Umbilical cord (tissue), 2 donors: ENCODE data around the gene NUP62. TPM values are rescaled to one million over a fixed set of nuclear protein-coding genes. Genes with fewer than 3 reads are reported as not detected.
A peak's percentile ranks its signal among the peaks of the same experiment; 100 is the strongest.
"Not testable (repeated sequence)": the region's sequence is repeated elsewhere in the genome, so short reads cannot be mapped to it uniquely, and the experiment has no call there.

Experiments
- DNase-seq: peaks from one replicate; pipeline ENCODE4 v3.0.0-alpha.2; 2015; ENCODE audit warnings: low spot score
- total RNA-seq: library from RNA; depleted of rRNA; stranded (reverse); fragments of >200 nt; gene quantifications from one replicate; pipeline ENCODE4 v1.2.3, GENCODE V29; 2014; ENCODE audit warnings: low replicate concordance; ENCODE audit not compliant: insufficient read depth

The NUP62 gene
- total RNA-seq, 1 donor from 2014 or later: 15.4 TPM

DNA sequence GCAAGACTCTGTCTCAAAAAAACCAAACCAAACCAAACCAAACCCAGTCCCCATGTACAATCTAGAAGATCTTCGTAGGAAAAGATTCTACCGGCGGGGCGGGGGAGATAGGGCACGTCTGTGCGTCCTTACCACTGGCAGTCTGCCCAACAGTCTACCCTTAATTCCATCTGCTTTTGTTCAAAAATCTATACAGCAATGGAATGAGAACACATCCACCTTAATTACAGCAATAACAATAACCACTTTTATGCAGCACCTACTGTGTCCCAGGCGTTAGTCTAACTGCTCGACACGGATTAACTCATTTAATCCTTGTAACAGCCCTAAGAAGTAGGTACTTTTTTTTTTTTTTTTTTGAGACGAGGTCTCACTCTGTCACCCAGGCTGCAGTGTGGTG is 2.8 kb downstream of the NUP62 start:
- no peak for DNase-seq

DNA sequence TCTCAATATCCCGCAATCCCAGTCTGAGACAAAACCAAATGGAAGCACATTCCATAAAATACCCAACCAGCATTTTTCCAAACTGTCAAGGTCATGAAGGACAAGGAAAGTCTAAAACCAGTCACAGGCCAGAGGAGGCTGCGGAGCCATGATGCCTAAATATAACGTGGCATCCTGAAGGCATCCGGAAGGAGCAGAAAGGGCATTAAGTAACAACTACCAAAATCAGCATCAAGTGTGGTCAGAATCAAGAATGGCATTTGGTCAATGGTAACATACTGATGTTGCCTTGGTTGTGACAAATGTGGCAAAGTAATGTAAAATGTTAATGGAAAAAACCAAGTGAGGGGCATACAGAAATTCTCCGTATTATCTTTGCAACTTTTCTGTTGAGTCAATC is 3.8 kb downstream of the NUP62 start:
- no peak for DNase-seq

DNA sequence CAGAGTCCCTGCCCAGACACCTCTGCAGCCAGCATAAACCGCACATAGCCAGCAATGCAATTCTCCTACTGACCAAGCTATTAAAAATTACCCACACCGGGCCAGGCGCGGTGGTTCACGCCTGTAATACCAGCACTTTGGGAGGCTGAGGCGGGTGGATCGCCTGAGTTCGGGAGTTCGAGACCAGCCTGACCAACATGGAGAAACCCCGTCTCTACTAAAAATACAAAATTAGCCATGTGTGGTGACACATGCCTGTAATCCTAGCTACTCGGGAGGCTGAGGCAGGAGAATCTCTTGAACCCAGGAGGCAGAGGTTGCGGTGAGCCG is 4.5 kb downstream of the NUP62 start:
- DNase-seq: not testable (repeated sequence)

DNA sequence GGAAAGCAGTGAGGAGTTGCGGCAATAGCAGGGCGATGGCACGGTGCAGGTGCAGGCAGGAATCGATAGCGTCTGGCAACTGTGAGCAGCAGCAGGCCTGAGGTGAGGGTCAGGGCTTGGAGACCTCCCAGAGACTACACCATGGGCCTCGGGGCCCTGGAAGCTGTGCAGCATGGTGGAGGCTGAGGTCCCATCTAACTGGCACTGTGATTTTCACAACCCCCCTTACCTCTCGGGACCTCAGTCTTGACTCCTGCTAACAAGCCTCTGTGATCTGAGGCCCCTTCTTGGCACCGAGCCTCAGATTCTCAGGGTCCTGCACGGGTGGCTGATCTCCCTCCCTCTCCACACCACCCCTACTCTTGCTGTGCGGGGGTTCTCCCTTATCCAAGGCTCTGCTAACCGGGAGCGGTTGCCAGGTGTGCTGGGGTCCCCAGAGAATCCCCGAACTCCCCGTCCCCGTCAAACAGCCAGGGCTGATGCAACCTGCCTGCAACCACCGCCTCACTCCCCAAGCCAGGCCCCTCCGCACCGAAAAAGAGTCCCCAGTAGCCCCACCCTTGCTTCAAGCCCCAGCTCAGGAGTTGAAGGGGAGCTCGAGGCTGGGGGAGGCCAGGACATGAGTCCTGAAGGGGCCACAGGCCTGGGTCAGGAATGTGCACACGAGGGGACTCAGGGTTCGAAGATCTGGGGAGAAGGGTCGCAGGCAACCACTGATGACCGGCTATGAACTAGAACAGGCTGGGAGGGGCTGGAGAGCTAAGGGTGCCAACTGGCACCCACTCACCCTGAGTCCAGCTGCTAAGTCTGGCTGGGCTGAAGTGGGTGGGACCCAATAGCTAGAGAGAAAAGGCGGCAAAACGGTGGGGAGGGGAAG is 5.1 kb downstream of the NUP62 start:
- no peak for DNase-seq

DNA sequence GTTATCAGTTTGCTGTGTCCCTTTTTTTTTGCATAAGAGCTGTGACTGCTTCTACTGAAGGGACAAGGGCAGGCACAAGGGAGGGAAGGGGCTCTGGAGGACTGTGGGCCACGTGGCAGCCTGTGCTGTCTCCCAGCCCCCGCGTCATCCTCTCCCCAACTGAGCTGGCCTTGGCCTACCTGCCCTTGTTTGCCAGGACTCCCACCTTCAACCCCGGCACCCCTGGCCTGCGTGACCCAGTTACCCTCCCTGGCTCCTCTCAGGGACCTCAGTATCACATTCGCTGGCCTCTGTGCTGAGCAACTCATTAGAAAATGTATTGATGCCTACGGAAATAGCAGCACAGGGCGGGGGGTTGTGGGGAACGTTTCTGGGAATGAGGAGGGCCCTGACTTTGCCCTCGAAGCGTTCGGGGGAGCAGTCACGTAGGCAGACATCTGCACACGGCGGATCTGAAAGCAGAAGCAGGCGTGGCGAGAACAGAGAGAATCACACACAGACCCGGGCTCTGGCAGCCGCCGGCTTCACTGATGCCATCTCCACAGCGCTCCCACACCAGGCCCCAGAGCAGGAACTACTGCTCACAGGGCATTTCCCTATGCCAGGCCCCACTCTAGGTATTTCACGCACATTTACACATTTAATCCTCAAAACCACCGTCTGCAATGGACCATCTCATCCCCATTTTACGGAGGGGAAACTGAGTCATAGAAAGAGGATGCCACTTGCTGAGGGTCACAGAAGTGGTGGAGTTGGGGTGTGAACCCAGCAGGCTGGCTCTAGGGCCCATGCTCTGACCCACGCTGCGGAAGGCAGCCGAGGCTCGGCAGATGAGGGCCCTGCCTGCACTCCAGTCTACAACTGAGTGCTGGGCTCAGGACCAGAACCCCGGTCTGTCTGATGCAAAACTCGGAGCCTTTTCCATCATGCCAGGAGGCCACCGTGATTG is 6.0 kb downstream of the NUP62 start:
- DNase-seq: no peak

DNA sequence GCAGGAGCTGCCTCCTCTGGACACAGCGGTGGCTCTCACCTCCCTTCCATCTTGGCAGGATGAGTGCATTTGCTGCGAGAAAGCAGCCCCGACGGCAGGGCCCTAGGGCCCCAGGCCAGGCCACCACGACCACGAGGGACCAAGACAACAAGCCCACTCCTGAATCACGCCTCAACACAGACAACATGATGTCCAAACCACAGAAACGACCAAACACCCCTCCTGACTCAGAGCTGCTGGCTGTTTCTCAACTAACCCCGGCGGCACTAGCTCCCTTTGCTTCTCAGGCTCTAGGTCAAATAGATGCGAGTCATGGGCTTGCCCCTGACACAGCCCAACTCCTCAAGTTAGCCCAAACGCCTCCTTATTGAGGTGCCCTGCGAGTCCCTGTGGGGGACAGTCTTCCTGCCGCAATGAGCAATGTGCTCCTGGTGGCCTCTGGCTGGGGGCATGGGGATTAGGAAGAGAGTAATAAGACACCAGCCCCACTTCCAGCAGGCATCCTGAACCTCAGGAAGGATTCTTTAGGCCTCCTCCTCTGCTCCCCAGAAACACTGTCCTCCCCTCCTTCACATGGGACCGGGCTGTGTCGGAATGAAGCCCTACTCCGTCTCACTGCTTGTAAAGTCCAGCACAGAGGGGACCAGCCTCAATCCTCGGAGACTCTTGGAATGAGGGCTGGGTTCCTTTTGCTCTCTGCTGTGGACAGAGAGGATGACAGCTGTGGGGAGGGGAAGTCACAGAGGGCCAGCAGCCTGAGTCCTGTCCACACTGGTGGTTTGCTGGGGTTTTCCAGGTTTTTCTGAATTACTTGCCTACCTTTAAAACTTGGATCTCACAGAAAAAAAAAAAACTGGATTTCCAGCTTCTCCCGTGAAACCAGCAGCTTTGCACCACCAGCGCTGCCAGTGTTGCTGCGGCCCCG is 7.2 kb downstream of the NUP62 start:
- no peak for DNase-seq

DNA sequence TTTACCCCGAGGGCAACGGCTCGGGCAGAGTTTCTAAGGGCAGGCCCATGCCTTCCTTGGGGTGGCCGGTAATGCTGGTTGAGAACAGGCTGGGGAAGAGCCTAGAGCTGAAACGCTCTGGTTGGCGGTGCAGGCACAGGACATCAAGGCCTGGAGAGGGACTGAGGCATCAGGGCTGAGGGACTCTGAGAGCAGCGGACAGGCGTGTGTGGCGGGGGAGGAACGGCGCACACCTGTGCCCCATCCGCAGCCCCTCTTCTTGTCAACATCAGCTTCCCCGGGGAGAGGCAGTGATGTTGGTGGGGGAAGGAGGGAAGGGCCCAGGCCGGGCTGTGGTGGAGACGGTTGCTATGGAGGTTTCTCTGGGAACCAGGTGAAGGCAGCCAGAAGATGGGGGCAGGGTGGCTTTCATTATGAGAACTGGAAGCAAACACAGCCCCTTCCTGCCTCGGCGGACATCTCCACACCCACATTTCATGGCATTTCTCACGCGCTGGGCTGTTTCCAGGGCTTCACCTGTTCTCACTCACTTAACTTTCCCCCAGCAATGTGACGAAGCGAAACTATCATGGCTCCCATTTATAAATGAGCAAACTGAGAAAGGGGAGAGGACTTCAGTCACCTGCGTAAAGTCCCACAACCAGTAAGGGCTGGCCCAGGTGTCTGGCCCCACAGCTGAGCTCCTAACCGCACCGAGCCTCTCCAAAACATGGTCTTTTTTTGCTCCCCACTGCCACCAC is 8.5 kb downstream of the NUP62 start:
- DNase-seq: no peak

DNA sequence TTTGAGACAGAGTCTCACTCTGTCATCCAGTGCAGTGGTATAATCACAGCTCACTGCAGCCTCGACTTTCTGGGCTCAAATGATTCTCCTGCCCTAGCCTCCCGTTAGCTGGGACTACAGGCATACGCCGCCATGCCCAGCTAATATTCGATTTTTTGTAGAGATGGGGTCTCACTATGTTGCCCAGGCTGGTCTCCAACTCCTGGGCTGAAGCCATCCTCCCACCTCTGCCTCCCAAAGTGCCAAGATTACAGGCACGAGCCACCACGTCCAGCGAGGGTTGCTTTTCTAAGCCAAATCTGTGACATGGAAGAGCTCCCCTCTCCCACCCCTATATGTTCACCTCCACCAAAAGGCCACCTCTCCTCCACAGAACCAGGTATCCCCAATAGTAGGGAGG is 11.2 kb downstream of the NUP62 start:
- no peak for DNase-seq

DNA sequence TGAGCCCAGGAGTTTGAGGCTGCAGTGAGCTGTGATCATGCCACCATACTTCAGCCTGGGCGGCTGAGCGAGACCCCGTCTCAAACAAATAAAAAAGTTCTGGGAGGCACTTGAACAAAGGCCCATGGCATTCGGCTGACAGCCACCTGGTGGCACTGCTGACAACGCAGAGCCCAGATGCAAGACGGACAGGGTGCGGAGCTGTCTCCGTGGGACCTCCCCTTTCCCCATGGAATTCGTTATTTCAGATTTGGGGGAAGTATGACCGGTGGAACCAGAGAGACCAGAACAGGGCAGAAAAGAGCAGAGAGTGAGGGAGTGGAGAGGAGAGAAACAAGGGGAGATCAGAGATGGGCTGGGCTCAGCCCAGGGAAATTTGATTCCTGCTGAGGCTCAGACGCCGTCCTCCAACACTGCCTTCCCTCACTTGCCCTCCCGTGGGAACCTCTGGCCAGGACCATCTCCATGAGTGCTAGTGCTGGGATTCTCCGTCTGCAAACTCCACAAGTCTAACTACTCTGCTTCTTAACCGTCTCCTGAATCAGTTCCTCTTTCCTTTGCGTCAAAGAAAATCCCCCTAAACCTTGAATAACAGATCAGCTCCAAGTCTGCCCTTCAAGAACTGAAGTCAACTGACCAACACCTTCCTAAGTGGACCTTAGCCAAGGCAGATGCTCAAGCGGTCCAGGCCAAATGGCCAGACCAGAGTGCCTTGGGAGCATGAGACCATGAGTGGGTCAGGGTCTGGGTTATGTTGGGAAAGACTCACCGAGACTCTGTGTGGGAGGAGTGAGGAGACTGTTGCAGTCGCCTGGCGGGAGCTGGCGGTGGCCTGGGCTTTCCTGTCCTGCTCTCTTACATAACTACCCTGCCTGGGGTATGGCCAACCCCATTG is 12.2 kb downstream of the NUP62 start:
- DNase-seq: peak; percentile 48

DNA sequence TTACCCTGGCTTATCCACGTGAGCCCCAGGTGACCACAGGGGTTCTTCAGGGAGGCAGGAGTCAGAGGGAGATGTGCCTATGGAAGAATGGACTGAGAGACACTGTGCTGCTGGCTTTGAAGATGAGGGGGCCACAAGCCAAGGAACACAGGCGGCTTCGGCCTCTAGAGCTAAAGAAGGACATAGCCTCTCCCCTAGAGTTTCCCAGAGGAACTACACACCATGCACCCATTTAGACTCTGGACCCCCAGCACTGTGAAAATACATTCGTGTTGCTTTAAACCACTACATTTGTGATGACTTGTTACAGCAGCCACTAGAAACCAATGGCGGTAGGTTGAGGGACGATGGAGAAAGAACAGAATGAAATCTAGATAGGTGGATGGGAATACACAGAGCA is 14.0 kb downstream of the NUP62 start:
- DNase-seq: no peak

DNA sequence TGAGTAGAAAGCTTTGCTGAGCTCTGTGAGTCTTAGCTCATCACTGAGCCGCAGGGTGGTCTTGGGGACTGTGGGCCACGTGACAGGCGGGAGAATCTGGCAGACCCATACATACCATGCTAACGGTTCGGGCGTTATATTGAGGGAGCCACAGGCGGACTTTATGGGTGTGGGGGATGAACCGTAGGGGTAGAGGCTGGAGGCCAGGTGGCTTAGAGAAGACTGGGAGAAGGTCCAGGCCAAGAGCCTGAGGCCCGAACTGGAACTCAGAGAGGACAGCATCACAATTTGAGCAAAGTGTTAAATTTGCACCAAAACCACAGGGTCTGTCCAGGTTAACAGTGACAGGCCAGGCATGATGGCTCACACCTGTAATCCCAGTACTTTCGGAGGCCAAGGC is 15.6 kb downstream of the NUP62 start:
- DNase-seq: no peak

DNA sequence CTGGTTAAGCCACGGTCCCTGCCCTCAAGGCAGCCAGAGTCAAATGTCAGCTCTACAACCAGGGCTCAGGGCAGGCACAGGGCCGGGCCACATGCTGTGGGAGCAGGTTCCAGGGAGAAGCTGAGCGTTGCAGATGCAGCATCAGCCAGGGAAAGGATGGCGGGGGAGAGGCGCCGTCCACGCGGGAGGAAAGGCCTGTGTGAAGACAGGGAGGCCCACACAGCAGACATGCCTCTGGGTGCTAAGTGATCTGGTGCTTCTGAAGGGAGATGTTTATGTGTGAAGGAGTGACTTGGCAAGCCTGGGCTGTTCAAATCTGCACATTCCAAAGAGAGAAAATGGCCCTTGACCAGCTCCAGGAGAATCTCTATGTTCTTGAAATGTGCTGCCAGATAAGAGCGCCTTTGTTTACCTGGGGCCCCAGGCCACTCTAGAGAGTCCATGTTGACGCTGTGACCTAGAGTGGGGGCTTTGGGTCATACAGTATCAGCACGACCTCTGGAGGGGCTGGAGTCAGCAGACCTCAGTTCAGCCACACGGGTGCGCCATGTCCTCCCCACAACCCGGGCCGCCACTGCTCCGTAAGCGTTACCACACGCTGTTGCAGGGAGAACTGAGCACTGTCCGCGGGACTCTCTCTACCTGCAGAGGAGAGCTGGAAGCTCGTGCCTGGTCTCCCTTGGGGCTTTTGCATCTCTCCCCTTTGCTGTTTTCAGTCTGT is 16.2 kb downstream of the NUP62 start:
- DNase-seq: no peak

DNA sequence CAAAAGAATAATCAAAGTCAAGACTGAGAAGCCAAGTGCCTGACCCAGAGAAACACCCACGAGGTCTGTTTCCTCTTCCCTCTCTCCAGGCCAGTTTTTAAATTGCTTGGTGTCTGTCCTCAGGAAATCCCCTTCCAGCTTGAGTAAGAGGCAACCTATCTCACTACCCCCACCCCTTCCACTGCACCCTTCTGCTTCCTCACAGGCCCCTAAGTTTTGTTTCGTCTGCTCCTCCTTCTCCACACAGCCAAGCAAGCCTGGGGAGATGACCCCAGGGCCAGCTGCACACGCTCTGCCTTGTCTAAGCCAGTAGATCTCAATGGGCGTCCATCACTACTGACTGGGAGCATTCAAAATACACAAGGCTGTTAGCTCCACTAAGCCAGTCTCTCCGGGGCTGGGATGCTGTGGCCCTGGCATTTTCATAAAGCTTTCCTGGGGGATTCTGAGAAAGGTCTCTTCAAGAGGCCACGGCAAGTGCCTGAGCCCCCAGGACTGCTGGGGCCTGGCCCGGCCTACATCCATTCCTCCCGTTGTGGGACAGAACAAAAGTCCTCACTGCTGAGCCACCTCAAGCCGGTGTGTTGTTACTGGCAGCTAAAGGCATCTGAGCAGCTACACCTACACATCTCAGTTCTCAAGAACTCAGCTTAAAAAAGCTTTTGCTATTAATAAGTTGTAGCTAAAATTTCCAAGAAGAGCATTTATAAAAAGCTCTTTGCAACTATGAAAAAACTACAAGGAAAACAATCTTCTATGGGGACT is 17.7 kb downstream of the NUP62 start:
- DNase-seq: no peak

DNA sequence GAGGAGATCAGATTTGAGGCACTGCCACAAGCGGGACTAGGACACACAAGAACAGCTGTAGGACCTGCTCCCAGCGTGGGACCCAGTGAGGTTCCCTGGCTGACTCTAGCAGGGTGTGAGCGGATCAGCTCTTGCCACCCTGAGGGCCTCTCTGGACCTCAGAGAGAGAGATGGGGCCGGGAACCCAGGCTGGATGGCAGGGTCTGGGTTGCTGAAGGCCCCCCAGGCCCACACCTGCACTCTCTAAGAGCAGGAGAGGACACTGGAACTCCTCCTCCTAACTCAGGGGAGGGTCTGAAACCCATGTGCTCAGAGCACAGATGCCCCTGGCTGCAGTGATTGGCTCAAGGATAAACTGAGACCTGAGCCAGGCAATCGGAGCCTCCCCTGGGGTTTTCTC is 19.1 kb downstream of the NUP62 start:
- DNase-seq: no peak

DNA sequence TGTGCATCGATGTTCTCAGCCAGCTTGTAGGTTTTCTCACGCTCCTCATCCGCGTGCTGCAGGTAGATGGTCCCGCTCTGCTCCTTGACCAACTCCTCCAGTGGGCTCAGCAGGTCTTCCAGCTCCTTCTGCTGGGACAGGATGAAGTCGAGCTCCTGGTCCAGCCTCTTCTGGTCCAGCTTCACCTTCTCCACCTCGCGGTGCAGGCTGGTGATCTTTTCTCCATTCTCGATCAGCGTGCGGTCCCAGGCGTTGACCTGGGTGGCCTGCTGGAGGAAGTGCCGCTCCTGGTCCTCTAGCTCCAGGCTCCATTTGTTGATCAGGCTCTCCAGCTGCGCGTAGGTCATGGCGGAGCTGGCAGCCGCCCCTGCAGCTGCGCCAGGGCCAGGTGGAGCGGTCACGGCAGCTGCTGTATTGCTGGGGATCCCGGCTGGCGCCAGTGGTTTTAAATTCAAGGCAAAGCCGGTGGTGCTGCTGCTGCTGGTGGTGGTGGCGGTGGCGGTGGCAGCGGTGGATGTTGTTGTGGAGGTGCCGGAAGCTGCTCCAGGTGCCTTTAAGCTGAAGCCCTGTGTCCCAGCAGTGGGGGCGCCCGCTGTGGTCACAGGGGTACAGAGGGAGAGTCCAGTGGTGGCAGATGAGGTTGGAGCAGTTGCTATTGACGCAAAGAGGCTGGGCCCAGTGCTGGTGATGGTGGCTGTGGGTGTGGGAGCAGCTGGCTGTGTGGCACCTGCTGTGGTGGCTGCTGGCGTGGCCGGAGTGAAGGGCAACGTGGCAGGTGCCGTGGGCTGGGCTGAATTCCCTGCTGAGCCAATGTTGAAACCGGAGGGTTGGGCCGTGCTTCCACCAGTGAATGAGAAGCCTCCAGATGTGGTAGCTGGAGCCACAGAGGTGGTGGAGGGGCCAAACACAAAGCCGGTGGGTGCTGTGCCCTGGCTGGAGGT is 20.6 kb downstream of the NUP62 start:
- DNase-seq: no peak

DNA sequence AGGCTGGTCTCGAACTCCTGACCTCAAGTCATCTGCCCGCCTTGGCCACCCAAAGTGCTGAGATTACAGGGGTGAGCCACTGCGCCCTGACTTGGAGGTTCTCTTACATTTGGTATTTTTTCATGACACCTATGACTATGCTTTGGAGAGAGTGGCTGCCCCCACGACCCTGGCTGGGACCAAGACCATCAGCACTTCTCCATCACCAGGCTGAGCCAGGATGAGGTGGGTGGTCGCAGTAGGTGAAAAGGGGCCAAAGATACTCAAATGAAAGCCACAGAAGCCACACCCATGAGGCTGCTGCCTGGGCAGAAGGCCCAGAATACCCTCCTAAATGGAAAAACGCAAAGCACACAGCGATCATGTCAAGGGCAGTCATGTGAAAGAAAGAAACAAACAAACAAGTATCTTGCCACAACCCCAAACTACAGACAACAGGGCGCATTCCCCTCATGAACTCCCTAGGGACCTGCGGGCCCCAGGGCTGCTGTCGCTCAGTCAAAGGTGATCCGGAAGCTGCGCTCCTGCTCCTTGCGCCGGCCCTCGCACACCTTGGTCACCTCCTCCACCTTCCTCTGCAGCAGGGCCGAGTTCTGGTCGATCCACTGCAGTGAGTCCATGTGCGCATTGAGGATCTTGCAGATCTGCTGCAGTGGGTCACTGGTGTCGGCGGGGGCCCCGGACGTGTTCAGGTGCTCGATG is 21.4 kb downstream of the NUP62 start:
- DNase-seq: no peak
